ENCODE measurements around the gene TRMT1L. TPM values are rescaled to one million over a fixed set of nuclear protein-coding genes. Genes with fewer than 3 reads are reported as not detected.

Gene TRMT1L
- total RNA-seq, 1 donor from 2014 or later: 20.3 TPM

Other genes starting within 250 kb of the TRMT1L start
- 68.5 and 72.8 TPM in 2 replicates for gene NIBAN1, start 182.4 kb downstream of the TRMT1L start, total RNA-seq
- gene RNF2, start 111.4 kb downstream of the TRMT1L start, total RNA-seq: 17.1 and 21.4 TPM in 2 replicates
- gene SWT1, start 214 bp upstream of the TRMT1L start, total RNA-seq: 5.8 and 6.2 TPM in 2 replicates
- gene IVNS1ABP, start 160.3 kb upstream of the TRMT1L start, total RNA-seq: 69.3 and 73.8 TPM in 2 replicates